NT2/D1 (cell line): ENCODE data around the gene SLC6A12.

Experiments used
- SUZ12 ChIP-seq: IDR thresholded peaks from 2 replicates; pipeline ENCODE4 v1.6.1; 2011; ENCODE audit not compliant: insufficient read length, insufficient read depth; ENCODE audit errors: extremely low read depth
- YY1 ChIP-seq: IDR thresholded peaks from 2 replicates; pipeline ENCODE4 v1.6.1; 2011; ENCODE audit not compliant: insufficient read length, insufficient read depth

DNA sequence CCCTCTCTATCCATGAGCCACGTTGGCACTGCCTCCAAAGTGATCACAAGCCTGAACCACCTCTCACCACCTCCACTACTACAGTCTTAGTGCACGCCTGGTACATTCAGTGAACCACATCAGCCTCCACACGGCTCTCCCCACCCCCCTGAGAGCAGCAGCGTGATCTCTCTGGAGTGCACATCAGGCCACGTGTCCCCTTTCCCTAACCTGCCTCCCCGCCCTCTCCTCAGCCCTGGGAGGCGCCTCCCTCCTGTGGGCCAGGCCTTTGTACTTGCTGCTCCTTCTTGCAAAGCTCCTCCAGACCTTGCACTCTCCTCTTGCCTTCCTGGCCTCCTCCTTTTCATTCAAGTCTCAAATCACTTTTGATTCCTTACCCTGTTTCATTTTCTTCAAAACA lies 49.8 kb downstream of the SLC6A12 start:
- TF ChIP-seq SUZ12 (no peak), YY1 (no peak)
